HUES64 (cell line): Measurements from ENCODE around the gene RGS14.

Experiments used
- H3K27ac ChIP-seq: 2 replicates; pipeline ENCODE4 v1.7.0; 2013; ENCODE audit warnings: low read depth, low read length, inconsistent platforms
- H3K27me3 ChIP-seq: 2 replicates; pipeline ENCODE4 v1.6.1; 2013; ENCODE audit warnings: mild to moderate bottlenecking, low read length; ENCODE audit not compliant: insufficient read depth
- H3K36me3 ChIP-seq: 2 replicates; pipeline ENCODE4 v1.6.1; 2013; ENCODE audit warnings: mild to moderate bottlenecking, low read length; ENCODE audit not compliant: insufficient read depth
- H3K4me1 ChIP-seq: 2 replicates; pipeline ENCODE4 v1.6.1; 2013; ENCODE audit warnings: mild to moderate bottlenecking, low read length, moderate library complexity; ENCODE audit not compliant: insufficient read depth
- H3K4me3 ChIP-seq: 2 replicates; pipeline ENCODE4 v1.5.1; 2013; ENCODE audit warnings: mild to moderate bottlenecking, low read length, moderate library complexity
- H3K9ac ChIP-seq: 2 replicates; pipeline ENCODE4 v1.6.1; 2013; ENCODE audit warnings: mild to moderate bottlenecking, low read depth, low read length
- H3K9me3 ChIP-seq: 2 replicates; pipeline ENCODE4 v1.6.1; 2013; ENCODE audit warnings: low read depth, low read length; ENCODE audit not compliant: insufficient read depth
- WGBS: fragments of 150-250, 120-280 bp; methylation state at CpG from one replicate; pipeline ENCODE4 v1.1.7; 2013; ENCODE audit warnings: missing lambda C conversion rate; 5-methylcytosine and 5-hydroxymethylcytosine counted together

RGS14 gene

GRCh38 chr5:177396078-177396477 is 38.4 kb downstream of the RGS14 start:
- Histone ChIP-seq H3K36me3 (no peaks in the 10 kb centered on the region), H3K9me3 (no peaks in the 10 kb centered on the region), H3K4me1 (no peaks in the 10 kb centered on the region), H3K9ac (no peak overlapping the region), H3K27me3 (peaks cover 18% of the 10 kb centered on the region), H3K27ac (no peak overlapping the region), H3K4me3 (no peak overlapping the region)
- 64% methylated on average over 8 of the region's 8 CpGs for WGBS

GRCh38 chr5:177396807-177397206 is 39.1 kb downstream of the RGS14 start:
- H3K4me1 ChIP-seq, result no peaks in the 10 kb centered on the region
- WGBS, result 94% methylated on average over 10 of the region's 10 CpGs
- no peak overlapping the region for H3K4me3 ChIP-seq
- no peaks in the 10 kb centered on the region for H3K9me3 ChIP-seq
- peaks cover 25% of the 10 kb centered on the region for H3K27me3 ChIP-seq
- H3K9ac ChIP-seq, result no peak overlapping the region
- no peak overlapping the region for H3K27ac ChIP-seq
- H3K36me3 ChIP-seq, result no peaks in the 10 kb centered on the region

DNA sequence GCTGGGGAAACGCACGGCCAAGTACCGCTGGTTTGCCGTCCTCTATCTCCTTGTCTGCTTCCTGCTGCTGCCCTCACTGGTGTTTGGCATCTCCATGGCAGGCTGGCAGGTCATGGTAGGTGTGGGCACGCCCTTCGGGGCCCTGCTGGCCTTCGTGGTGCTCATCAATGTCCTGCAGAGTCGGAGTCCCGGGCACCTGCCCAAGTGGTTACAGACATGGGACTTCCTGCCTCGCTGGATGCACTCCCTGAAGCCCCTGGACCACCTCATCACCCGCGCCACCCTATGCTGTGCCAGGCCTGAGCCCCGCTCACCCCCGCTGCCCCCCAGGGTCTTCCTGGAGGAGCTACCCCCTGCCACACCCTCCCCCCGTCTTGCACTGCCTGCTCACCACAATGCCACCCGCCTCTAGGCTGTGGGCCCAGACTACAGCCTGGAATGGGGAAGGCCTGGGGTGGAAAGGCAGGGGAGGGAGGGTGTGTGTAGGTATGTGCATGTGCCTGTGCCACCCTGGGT is 40.2 kb downstream of the RGS14 start:
- Histone ChIP-seq H3K4me1 (no peaks in the 10 kb centered on the region), H3K27me3 (peaks cover 36% of the 10 kb centered on the region), H3K9ac (no peak overlapping the region), H3K27ac (no peak overlapping the region), H3K36me3 (no peaks in the 10 kb centered on the region), H3K4me3 (no peak overlapping the region), H3K9me3 (no peaks in the 10 kb centered on the region)
- WGBS, result 92% methylated on average over 15 of the region's 16 CpGs

DNA sequence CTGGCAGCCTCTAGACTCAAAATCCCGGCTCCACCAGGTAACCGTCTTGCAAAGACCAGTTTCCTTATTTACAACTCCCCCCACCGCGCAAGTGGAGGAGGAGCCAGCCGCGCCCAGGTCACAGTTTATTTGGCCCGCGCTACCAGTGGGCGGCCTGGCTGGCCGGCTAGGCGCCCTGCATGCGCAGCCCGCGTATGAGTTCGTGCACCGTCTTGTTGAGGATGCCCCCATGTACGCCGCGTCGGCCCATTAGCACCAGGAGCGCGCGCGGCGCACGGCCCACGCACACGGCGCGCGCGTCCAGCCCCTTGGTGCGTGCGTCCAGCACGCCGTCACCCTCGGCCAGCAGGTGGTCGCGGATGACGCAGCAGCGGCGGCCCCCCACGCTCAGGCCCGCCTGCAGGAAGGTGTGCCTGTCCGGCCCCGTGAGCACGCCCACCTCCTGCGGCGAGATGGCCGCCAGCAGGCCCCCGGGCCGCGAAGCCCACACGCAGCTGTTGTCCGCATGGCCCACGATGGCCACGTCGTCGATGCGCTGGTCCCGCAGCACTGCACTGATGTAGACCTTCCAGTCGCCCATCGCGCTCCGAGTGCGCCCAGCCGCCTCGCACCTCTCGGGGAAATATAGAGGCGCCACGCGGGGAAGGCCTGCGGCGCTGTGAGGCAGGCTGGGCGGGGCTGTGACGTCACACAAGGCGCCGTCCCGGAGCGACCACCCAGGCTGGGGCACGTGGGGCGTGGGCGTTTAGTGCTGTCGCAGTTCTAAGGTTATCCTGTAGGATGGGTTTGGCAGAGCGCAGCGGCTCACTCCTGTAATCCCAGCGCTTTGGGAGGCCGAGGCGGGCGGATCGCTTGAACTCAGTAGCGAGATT is 42.5 kb downstream of the RGS14 start, which contains the start of gene PFN3:
TSS of gene PFN3 (minus strand) at position 665 of the 872 bp plus-strand sequence. CDS start at position 580, 85 bp downstream.
- no peaks in the 10 kb centered on the region for H3K9me3 ChIP-seq
- no peaks in the 10 kb centered on the region for H3K36me3 ChIP-seq
- peak within 1 kb of the TSS; percentile 33; the same call in 1 of the 2 replicates for H3K4me3 ChIP-seq
- H3K27ac ChIP-seq, result no peak within 1 kb of the TSS
- 88% methylated on average over 92 of the region's 92 CpGs for WGBS
- H3K4me1 ChIP-seq, result no peaks in the 10 kb centered on the region
- H3K9ac ChIP-seq, result no peak within 1 kb of the TSS; the same call in 1 of the 2 replicates
- H3K27me3 ChIP-seq, result peaks cover 59% of the 10 kb centered on the region

DNA sequence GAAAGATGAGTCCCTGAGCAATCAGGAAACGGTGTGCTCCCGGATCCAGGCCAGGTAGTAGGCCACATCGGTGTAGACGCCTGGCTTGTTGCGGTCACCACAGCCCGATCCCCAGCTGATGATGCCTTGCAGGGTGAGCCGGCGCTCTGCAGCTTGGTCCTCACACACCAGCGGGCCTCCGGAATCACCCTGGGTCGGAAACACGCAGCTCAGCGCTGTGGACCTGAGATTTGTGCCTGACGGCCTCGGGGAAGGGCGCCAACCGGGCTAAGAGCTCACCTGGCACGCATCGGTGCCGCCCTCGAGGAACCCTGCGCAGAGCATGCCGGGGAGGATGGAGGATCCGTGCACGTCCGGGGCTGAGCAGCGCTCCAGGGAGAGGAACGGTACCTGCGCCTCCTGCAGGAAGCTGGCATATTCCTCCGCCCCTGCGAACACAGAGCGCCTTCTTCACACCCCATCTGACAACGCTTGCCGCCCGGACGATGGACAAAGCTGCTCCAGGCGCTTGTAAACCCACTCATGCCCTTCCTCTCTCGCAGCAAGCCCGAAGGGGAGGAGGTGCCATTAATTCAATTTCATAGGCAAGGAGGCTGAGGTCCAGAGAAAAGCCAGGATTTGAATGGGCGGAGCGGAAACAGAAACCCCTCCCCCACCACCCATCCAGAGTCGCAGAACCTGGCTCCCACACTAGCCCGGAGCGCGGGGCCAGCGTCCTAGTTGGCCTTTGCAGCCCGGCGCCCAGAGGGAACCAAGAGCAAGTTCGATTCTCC is 44.7 kb downstream of the RGS14 start:
- Histone ChIP-seq H3K9ac (no peak overlapping the region; the same call in 1 of the 2 replicates), H3K9me3 (no peaks in the 10 kb centered on the region), H3K27ac (no peak overlapping the region), H3K4me3 (peak overlapping the region; percentile 48), H3K4me1 (no peaks in the 10 kb centered on the region), H3K36me3 (no peaks in the 10 kb centered on the region), H3K27me3 (peaks cover 78% of the 10 kb centered on the region)
- 12% methylated on average over 49 of the region's 49 CpGs for WGBS

DNA sequence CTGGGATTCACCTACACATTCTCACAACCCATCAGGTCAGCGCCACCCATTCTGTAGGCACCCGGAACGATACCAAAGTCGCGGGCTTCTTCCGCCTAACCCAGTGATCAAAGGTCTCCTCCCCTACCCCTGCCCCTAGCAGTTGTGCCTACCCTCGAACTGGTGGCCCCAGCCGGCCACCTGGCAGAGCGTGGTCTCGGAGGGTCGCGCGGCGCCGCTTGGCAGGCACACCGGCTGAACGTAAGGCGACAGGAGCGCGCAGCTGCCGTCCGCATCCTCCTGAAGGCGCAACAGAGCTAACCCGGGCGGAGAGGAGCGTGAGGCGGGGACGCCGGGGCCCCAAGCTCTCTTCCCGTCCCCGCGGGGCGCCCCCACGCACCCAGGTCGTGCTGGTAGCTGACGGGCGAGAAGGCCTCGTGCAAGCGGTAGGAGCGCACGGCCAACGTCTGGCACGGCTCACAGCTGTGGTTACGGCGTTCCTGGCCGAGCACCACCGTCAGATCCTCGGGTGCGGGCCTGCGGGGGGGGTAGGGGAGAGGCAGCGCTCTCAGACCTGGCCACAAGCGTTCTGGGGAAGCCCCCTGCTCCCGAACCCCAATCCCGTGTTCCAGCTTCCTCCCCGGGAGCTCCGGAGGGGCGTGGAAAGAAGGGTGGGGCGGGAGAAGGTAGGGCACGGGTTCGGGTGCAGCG is 45.5 kb downstream of the RGS14 start:
- WGBS, result 3% methylated on average over 61 of the region's 61 CpGs
- no peaks in the 10 kb centered on the region for H3K36me3 ChIP-seq
- H3K9me3 ChIP-seq, result no peaks in the 10 kb centered on the region
- H3K4me3 ChIP-seq, result peak overlapping the region; percentile 48
- no peak overlapping the region for H3K27ac ChIP-seq
- no peaks in the 10 kb centered on the region for H3K4me1 ChIP-seq
- H3K9ac ChIP-seq, result no peak overlapping the region; the same call in 1 of the 2 replicates
- H3K27me3 ChIP-seq, result peaks cover 78% of the 10 kb centered on the region

GRCh38 chr5:177403792-177404640 is 46.3 kb downstream of the RGS14 start:
- Histone ChIP-seq H3K4me3 (peak overlapping the region; percentile 48), H3K36me3 (no peaks in the 10 kb centered on the region), H3K4me1 (no peaks in the 10 kb centered on the region), H3K27ac (no peak overlapping the region), H3K9me3 (no peaks in the 10 kb centered on the region), H3K9ac (no peak overlapping the region), H3K27me3 (peaks cover 84% of the 10 kb centered on the region)
- 1% methylated on average over 93 of the region's 93 CpGs for WGBS

GRCh38 chr5:177404641-177405179 is 47.0 kb downstream of the RGS14 start:
- H3K36me3 ChIP-seq, result no peaks in the 10 kb centered on the region
- H3K27ac ChIP-seq, result no peak overlapping the region
- H3K9me3 ChIP-seq, result no peaks in the 10 kb centered on the region
- H3K9ac ChIP-seq, result no peak overlapping the region
- WGBS, result 44% methylated on average over 16 of the region's 16 CpGs
- H3K4me3 ChIP-seq, result peak overlapping the region; percentile 48
- H3K4me1 ChIP-seq, result no peaks in the 10 kb centered on the region
- peaks cover 85% of the 10 kb centered on the region for H3K27me3 ChIP-seq

GRCh38 chr5:177405312-177405711 is 47.6 kb downstream of the RGS14 start:
- Histone ChIP-seq H3K4me1 (no peaks in the 10 kb centered on the region), H3K27ac (no peak overlapping the region), H3K36me3 (no peaks in the 10 kb centered on the region), H3K4me3 (no peak overlapping the region), H3K9ac (no peak overlapping the region), H3K9me3 (no peaks in the 10 kb centered on the region), H3K27me3 (peaks cover 79% of the 10 kb centered on the region)
- 94% methylated on average over 2 of the region's 2 CpGs for WGBS

DNA sequence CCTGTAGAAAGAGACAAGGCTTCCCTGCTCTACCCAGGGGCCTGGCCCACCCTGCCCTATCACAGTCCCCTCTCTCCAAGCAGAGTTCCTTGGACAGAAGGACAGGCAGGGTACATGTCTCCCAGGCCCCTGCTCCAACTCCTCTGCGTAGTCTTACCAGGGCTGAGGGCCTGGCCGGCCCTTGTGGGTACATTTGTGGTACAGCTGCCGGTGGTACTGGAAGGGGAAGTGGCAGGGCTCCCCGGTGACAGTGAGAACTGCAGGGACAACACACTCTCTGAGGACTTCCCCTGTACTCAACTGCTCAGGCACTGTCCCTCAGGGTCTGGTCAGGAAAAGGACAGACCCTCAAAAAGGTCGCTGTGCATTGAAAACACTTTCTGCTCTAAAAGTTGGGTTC is 48.1 kb downstream of the RGS14 start:
- 91% methylated on average over 5 of the region's 5 CpGs for WGBS
- Histone ChIP-seq H3K9ac (no peak overlapping the region), H3K36me3 (no peaks in the 10 kb centered on the region), H3K27me3 (peaks cover 75% of the 10 kb centered on the region), H3K27ac (no peak overlapping the region), H3K9me3 (no peaks in the 10 kb centered on the region), H3K4me3 (no peak overlapping the region), H3K4me1 (no peaks in the 10 kb centered on the region)
